PFSK-1 (cell line): Measurements from ENCODE around the gene TRIM4.

Source experiments
- FOXP2 ChIP-seq: optimal IDR thresholded peaks from 2 replicates; pipeline ENCODE3; 2011; ENCODE audit warnings: borderline replicate concordance, control low read depth, inconsistent platforms; ENCODE audit not compliant: insufficient read depth; ENCODE audit errors: extremely low read length, extremely low read depth
- POLR2AphosphoS5 ChIP-seq: IDR thresholded peaks from 2 replicates; pipeline ENCODE4 v1.6.1; 2012; ENCODE audit warnings: low read depth, mild to moderate bottlenecking, control low read depth, low read length, moderate library complexity
- REST ChIP-seq, 2 experiments: IDR thresholded peaks; 2 replicates each; pipeline versions ENCODE4 v1.6.1 to v1.8.0; 2011 to 2012; ENCODE audit warnings: low read depth in 2 of 2, low read length in 2 of 2, control low read depth in 1 of 2, inconsistent platforms in 1 of 2, mild to moderate bottlenecking in 1 of 2, moderate library complexity in 1 of 2; ENCODE audit not compliant: insufficient read depth in 1 of 2
- SIN3A ChIP-seq: IDR thresholded peaks from 2 replicates; pipeline ENCODE4 v1.6.1; 2012; ENCODE audit warnings: mild to moderate bottlenecking, low read length, moderate library complexity, borderline replicate concordance; ENCODE audit not compliant: insufficient read depth
- TAF1 ChIP-seq: IDR thresholded peaks from 2 replicates; pipeline ENCODE4 v1.6.1; 2012; ENCODE audit warnings: low read length, control low read depth, borderline replicate concordance; ENCODE audit not compliant: insufficient read depth

GRCh38 chr7:99923200-99923599 lies 3.9 kb upstream of the TRIM4 start:
- TF ChIP-seq REST (IDR thresholded peaks at IDR 0.05; ENCODE audit: insufficient read depth in 1 of 2, low read depth in 2 of 2, low read length in 2 of 2) (no peak), POLR2AphosphoS5 (no peak), TAF1 (no peak), SIN3A (no peak), FOXP2 (no peak)
